HL-60 (cell line): ENCODE data around the gene TBCCD1.
A peak's percentile ranks its signal among the peaks of the same experiment; 100 is the strongest.

Source experiments
- DNase-seq, 2 experiments: peaks; one replicate each; pipeline ENCODE4 v3.0.0-alpha.2; 2010 to 2020; ENCODE audit warnings: low read depth in 1 of 2, low spot score in 1 of 2
- H3K27ac ChIP-seq: fragments of 250-450 bp; sonication (Bioruptor Pico); replicated peaks from 2 replicates; pipeline ENCODE4 v1.5.1; 2020; ENCODE audit warnings: mild to moderate bottlenecking, moderate library complexity
- H3K27me3 ChIP-seq: fragments of 250-450 bp; sonication (Bioruptor Pico); 2 replicates; pipeline ENCODE4 v1.5.1; 2021; ENCODE audit warnings: mild to moderate bottlenecking, moderate library complexity; ENCODE audit not compliant: insufficient read depth, poor library complexity, severe bottlenecking
- H3K4me3 ChIP-seq: replicated peaks from 2 replicates; pipeline ENCODE4 v1.5.1; 2011; ENCODE audit warnings: mild to moderate bottlenecking, control low read depth, low read length; ENCODE audit not compliant: insufficient read depth
- GABPA ChIP-seq: IDR thresholded peaks from 2 replicates; pipeline ENCODE4 v1.6.1; 2012; ENCODE audit warnings: low read depth
- POLR2AphosphoS5 ChIP-seq: IDR thresholded peaks from 2 replicates; pipeline ENCODE4 v1.6.1; 2012; ENCODE audit warnings: low read depth
- SPI1 ChIP-seq: IDR thresholded peaks from 2 replicates; pipeline ENCODE4 v1.6.1; 2012; ENCODE audit warnings: low read depth, mild to moderate bottlenecking, borderline replicate concordance
- TF ChIP-seq, protein P1 (sequence below): IDR thresholded peaks from 2 replicates; pipeline ENCODE4 v1.6.1; 2012; ENCODE audit warnings: low read depth; ENCODE audit not compliant: insufficient replicate concordance
- TF ChIP-seq, protein P2 (sequence below): IDR thresholded peaks from one replicate; pipeline ENCODE4 v1.5.1; 2011; ENCODE audit warnings: low read length, control low read depth, inconsistent platforms; ENCODE audit not compliant: insufficient read depth

TBCCD1 gene

DNA sequence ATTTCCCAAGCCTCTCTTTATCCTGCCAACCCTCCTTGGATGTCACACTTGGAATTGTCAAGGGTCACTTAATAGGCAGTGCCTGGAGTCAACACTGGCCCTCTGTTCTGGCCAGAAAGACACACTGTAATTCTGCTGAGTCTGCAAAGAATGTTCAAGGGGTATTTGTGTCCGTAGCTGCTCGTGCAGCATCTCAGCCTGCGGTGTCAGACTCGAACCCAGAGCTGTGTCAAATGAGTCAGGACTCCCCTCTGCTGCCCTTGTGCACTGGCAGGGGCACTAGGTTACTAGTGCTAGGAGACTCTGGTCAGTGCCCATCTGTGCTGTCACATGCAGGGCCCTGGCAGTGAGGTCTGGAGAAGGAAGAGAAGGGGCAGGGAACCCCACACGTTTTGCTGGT is 44.9 kb upstream of the TBCCD1 start:
- no peak for DNase-seq
- H3K27ac ChIP-seq, result no peak overlapping the region
- TF ChIP-seq SPI1, result no peak
- TF ChIP-seq, protein P1, sequence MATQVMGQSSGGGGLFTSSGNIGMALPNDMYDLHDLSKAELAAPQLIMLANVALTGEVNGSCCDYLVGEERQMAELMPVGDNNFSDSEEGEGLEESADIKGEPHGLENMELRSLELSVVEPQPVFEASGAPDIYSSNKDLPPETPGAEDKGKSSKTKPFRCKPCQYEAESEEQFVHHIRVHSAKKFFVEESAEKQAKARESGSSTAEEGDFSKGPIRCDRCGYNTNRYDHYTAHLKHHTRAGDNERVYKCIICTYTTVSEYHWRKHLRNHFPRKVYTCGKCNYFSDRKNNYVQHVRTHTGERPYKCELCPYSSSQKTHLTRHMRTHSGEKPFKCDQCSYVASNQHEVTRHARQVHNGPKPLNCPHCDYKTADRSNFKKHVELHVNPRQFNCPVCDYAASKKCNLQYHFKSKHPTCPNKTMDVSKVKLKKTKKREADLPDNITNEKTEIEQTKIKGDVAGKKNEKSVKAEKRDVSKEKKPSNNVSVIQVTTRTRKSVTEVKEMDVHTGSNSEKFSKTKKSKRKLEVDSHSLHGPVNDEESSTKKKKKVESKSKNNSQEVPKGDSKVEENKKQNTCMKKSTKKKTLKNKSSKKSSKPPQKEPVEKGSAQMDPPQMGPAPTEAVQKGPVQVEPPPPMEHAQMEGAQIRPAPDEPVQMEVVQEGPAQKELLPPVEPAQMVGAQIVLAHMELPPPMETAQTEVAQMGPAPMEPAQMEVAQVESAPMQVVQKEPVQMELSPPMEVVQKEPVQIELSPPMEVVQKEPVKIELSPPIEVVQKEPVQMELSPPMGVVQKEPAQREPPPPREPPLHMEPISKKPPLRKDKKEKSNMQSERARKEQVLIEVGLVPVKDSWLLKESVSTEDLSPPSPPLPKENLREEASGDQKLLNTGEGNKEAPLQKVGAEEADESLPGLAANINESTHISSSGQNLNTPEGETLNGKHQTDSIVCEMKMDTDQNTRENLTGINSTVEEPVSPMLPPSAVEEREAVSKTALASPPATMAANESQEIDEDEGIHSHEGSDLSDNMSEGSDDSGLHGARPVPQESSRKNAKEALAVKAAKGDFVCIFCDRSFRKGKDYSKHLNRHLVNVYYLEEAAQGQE, result no peak
- TF ChIP-seq GABPA, result no peak
- TF ChIP-seq POLR2AphosphoS5, result no peak
- TF ChIP-seq, protein P2, sequence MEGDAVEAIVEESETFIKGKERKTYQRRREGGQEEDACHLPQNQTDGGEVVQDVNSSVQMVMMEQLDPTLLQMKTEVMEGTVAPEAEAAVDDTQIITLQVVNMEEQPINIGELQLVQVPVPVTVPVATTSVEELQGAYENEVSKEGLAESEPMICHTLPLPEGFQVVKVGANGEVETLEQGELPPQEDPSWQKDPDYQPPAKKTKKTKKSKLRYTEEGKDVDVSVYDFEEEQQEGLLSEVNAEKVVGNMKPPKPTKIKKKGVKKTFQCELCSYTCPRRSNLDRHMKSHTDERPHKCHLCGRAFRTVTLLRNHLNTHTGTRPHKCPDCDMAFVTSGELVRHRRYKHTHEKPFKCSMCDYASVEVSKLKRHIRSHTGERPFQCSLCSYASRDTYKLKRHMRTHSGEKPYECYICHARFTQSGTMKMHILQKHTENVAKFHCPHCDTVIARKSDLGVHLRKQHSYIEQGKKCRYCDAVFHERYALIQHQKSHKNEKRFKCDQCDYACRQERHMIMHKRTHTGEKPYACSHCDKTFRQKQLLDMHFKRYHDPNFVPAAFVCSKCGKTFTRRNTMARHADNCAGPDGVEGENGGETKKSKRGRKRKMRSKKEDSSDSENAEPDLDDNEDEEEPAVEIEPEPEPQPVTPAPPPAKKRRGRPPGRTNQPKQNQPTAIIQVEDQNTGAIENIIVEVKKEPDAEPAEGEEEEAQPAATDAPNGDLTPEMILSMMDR, result no peak
- no peaks in the 10 kb centered on the region for H3K27me3 ChIP-seq
- H3K4me3 ChIP-seq, result no peak overlapping the region

DNA sequence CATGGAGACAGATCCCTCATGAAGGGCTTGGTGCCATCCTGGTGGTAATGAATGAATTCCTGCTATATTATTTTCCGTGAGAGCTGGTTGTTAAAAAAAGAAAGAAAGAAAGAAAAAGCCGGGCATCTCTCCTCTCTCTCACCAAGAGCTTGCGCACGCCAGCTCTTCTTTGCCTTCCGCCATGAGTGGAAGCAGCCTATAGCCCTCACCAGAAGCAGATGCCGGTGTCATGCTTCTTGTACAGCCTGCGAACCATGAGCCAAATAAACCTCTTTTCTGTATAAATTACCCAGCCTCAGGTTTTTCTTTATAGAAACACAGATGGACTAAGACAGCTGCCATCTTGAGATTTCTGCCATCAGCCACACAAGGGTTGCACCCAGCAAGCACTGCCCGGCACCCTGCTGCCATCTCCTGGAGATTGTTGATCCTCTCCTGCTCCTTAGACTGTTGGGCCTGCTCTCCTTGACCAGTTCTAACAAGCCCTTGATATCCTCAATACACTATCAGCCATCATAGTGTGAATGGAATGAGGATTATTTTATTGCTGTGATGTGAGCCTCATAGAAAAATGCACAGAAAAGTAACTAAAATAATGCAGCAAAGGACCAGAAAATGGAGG is 42.2 kb upstream of the TBCCD1 start:
- TF ChIP-seq SPI1 (no peak), POLR2AphosphoS5 (no peak), GABPA (no peak)
- TF ChIP-seq, protein P1, result no peak
- TF ChIP-seq, protein P2, result peak; percentile 0
- Histone ChIP-seq H3K4me3 (no peak overlapping the region), H3K27me3 (no peaks in the 10 kb centered on the region), H3K27ac (no peak overlapping the region)
- peak in 1 of 2 experiments; percentile 51 for DNase-seq

DNA sequence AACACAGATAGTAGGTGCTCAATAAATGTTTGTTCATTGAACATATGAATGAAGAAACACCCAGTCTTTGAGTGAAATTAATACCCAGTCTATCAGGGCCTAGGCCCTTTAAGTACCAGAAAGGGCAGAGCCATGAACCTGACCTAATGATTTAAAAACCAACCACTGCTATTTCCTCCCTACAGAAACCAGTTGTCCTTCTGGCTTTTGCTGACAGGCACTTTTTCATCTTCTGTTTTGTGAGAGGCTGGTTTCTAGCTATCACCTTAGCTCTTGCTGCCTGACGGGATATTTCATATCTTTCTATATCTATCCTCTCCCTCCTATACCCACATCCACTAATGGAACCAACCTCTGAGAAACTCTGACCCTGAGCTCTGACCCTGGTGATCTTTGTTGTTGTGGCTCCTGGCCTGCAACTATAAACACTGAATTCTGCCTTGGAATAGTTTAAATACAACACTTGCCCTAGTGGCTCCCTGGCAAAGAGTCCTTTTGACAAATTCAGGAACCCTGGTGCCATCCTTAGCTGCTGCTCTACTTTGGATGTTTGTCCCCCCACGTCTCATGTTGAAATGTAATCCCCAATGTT is 41.6 kb upstream of the TBCCD1 start:
- no peaks in the 10 kb centered on the region for H3K27me3 ChIP-seq
- no peak for TF ChIP-seq SPI1
- TF ChIP-seq GABPA, result no peak
- TF ChIP-seq, protein P2, result no peak
- TF ChIP-seq POLR2AphosphoS5, result no peak
- TF ChIP-seq, protein P1, result no peak
- no peak for DNase-seq
- no peak overlapping the region for H3K27ac ChIP-seq
- H3K4me3 ChIP-seq, result no peak overlapping the region
